ENCODE results near the gene PRDM2. TPM values are rescaled to one million over a fixed set of nuclear protein-coding genes. Genes with fewer than 3 reads are reported as not detected.
A peak's percentile ranks its signal among the peaks of the same experiment; 100 is the strongest.

PRDM2 gene
- polyA plus RNA-seq, 1 donor (not counting 4 experiments of a cell fraction or from before 2014, with no cell fraction given): 13.8 TPM

GRCh38 chr1:13801655-13802486 lies 101.9 kb downstream of the PRDM2 start:
- Histone ChIP-seq H3K4me1 (ENCODE audit: control insufficient read depth, extremely low read depth, insufficient read depth, low read length) (peaks cover 28% of the 10 kb centered on the region), H3K9me3 (ENCODE audit: control insufficient read depth, low read depth, low read length) (no peaks in the 10 kb centered on the region), H3K27ac (ENCODE audit: control insufficient read depth, insufficient read depth, low read length) (peak overlapping the region; percentile 52), H2AFZ (ENCODE audit: control insufficient read depth, low read length) (peak overlapping the region; percentile 2), H3K9ac (ENCODE audit: control insufficient read depth, extremely low read depth, insufficient read depth, low read length) (peak overlapping the region; percentile 36), H3K36me3 (ENCODE audit: control insufficient read depth in 2 of 2, extremely low read depth in 1 of 2, insufficient read depth in 2 of 2, low read length in 2 of 2) (no peaks in the 10 kb centered on the region), H3K4me2 (ENCODE audit: control insufficient read depth, extremely low read depth, insufficient read depth, low read depth, low read length) (peak overlapping the region; percentile 62), H3K4me3 (ENCODE audit: control insufficient read depth in 2 of 3, extremely low read depth in 1 of 3, insufficient read depth in 2 of 3, low read depth in 1 of 3, low read length in 3 of 3) (peak overlapping the region in 1 of 3 experiments; percentile 15), H3K79me2 (ENCODE audit: control insufficient read depth, insufficient read depth, low read length) (no peaks in the 10 kb centered on the region), H3K27me3 (ENCODE audit: control insufficient read depth, extremely low read depth, insufficient read depth, low read length) (no peaks in the 10 kb centered on the region), H3K9me1 (ENCODE audit: control insufficient read depth, extremely low read depth, insufficient read depth, low read length) (peaks cover 4% of the 10 kb centered on the region), H4K20me1 (ENCODE audit: control insufficient read depth, extremely low read depth, insufficient read depth, low read length) (no peaks in the 10 kb centered on the region)
- dilution Hi-C loops (cut with MboI; ENCODE audit: extremely low pct_ligation_motif_present, low sequenced_read_pairs): no loop called here
- TF ChIP-seq EZH2 (IDR thresholded peaks at IDR 0.05; ENCODE audit: low read length): no peak
- TF ChIP-seq, protein P1, sequence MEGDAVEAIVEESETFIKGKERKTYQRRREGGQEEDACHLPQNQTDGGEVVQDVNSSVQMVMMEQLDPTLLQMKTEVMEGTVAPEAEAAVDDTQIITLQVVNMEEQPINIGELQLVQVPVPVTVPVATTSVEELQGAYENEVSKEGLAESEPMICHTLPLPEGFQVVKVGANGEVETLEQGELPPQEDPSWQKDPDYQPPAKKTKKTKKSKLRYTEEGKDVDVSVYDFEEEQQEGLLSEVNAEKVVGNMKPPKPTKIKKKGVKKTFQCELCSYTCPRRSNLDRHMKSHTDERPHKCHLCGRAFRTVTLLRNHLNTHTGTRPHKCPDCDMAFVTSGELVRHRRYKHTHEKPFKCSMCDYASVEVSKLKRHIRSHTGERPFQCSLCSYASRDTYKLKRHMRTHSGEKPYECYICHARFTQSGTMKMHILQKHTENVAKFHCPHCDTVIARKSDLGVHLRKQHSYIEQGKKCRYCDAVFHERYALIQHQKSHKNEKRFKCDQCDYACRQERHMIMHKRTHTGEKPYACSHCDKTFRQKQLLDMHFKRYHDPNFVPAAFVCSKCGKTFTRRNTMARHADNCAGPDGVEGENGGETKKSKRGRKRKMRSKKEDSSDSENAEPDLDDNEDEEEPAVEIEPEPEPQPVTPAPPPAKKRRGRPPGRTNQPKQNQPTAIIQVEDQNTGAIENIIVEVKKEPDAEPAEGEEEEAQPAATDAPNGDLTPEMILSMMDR (optimal IDR thresholded peaks at IDR 0.05 in 1 of 3, IDR thresholded peaks at IDR 0.05 in 1 of 3, conservative IDR thresholded peaks at IDR 0.05 in 1 of 3; ENCODE audit: extremely low read depth in 1 of 3, insufficient read depth in 2 of 3, low read length in 3 of 3): peak; percentile 8 to 38 (median 37)
- DNase-seq (ENCODE audit: low read depth, low spot score) (no peak), FAIRE-seq (peak; percentile 5)

DNA sequence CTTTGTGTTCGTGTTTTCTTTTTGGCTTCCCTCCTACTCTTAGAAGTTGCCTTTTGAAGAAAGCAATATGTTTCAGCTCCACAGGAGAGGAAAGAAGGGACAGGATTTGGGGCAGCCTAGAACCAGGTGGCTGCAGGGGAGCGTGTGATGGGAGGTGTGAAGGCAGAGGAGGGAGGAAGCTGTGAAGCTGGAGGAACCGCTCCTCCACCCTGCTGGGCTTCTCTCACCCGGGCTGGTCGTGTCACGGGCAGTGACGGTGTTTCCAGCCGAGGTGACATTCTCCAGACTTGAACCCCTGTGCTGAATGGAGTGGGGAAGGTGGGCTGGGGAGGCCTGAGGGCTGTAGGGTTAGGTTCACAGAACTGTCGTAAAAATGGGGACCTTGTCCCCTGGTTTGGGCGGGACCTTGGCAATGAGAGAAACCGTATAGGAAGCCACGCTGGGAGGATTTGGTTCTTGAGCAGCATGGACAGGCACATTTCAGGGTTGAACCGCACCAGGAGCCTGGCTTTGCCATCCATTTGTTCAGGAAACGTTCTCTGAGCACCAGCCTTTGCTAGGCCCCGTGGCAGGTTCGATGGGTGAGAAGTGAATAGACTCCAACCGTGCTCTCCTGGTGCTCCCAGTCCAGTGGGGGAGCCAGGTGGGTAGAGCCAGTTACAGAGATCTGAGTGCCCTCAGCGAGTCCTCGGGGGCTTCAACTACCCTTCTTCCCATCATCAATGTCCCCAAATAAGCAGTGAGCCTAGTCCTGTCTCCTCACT lies 103.0 kb downstream of the PRDM2 start:
- Histone ChIP-seq H3K27me3 (ENCODE audit: control insufficient read depth, extremely low read depth, insufficient read depth, low read length) (no peaks in the 10 kb centered on the region), H3K4me3 (ENCODE audit: control insufficient read depth in 2 of 3, extremely low read depth in 1 of 3, insufficient read depth in 2 of 3, low read depth in 1 of 3, low read length in 3 of 3) (no peak overlapping the region), H4K20me1 (ENCODE audit: control insufficient read depth, extremely low read depth, insufficient read depth, low read length) (no peaks in the 10 kb centered on the region), H3K9me1 (ENCODE audit: control insufficient read depth, extremely low read depth, insufficient read depth, low read length) (peaks cover 2% of the 10 kb centered on the region), H3K4me2 (ENCODE audit: control insufficient read depth, extremely low read depth, insufficient read depth, low read depth, low read length) (no peak overlapping the region), H3K36me3 (ENCODE audit: control insufficient read depth in 2 of 2, extremely low read depth in 1 of 2, insufficient read depth in 2 of 2, low read length in 2 of 2) (no peaks in the 10 kb centered on the region), H3K27ac (ENCODE audit: control insufficient read depth, insufficient read depth, low read length) (no peak overlapping the region), H2AFZ (ENCODE audit: control insufficient read depth, low read length) (no peak overlapping the region), H3K4me1 (ENCODE audit: control insufficient read depth, extremely low read depth, insufficient read depth, low read length) (peaks cover 28% of the 10 kb centered on the region), H3K9ac (ENCODE audit: control insufficient read depth, extremely low read depth, insufficient read depth, low read length) (no peak overlapping the region), H3K9me3 (ENCODE audit: control insufficient read depth, low read depth, low read length) (no peaks in the 10 kb centered on the region), H3K79me2 (ENCODE audit: control insufficient read depth, insufficient read depth, low read length) (no peaks in the 10 kb centered on the region)
- FAIRE-seq: no peak
- dilution Hi-C loops (cut with MboI; ENCODE audit: extremely low pct_ligation_motif_present, low sequenced_read_pairs): no loop called here
- no peak for DNase-seq (ENCODE audit: low read depth, low spot score)
- no peak for TF ChIP-seq EZH2 (IDR thresholded peaks at IDR 0.05; ENCODE audit: low read length)
- TF ChIP-seq, protein P1 (optimal IDR thresholded peaks at IDR 0.05 in 1 of 3, IDR thresholded peaks at IDR 0.05 in 1 of 3, conservative IDR thresholded peaks at IDR 0.05 in 1 of 3; ENCODE audit: extremely low read depth in 1 of 3, insufficient read depth in 2 of 3, low read length in 3 of 3): no peak

All from keratinocyte (primary cell).